Astrocyte (in vitro differentiated cells and primary cell): Measurements from ENCODE around the gene MAN1C1. TPM values are rescaled to one million over a fixed set of nuclear protein-coding genes. Genes with fewer than 3 reads are reported as not detected.

Experiments
- DNase-seq: peaks from one replicate; pipeline ENCODE4 v3.0.0-alpha.2; 2010; ENCODE audit warnings: low read depth
- FAIRE-seq: peaks from 2 replicates; lab custom pipeline; 2011; peaks lifted over from hg19 to GRCh38; lab: Jason Lieb, UNC
- H2AFZ ChIP-seq: 2 replicates; pipeline ENCODE4 v1.6.0; 2012; ENCODE audit warnings: low read depth, low read length, inconsistent platforms
- H3K27ac ChIP-seq: 2 replicates; pipeline ENCODE4 v1.5.1; 2011; ENCODE audit warnings: low read depth, low read length, inconsistent platforms
- H3K27me3 ChIP-seq: 2 replicates; pipeline ENCODE4 v1.6.0; 2011; ENCODE audit warnings: low read length, inconsistent platforms; ENCODE audit not compliant: insufficient read depth
- H3K36me3 ChIP-seq: 2 replicates; pipeline ENCODE4 v1.5.1; 2011; ENCODE audit warnings: low read length, inconsistent platforms; ENCODE audit not compliant: insufficient read depth
- H3K4me1 ChIP-seq: 2 replicates; pipeline ENCODE4 v1.5.1; 2011; ENCODE audit warnings: low read length, inconsistent platforms; ENCODE audit not compliant: insufficient read depth
- H3K4me2 ChIP-seq: 2 replicates; pipeline ENCODE4 v1.6.0; 2012; ENCODE audit warnings: low read length, inconsistent platforms
- H3K4me3 ChIP-seq: 2 replicates; pipeline ENCODE4 v1.5.1; 2011; ENCODE audit warnings: low read depth, mild to moderate bottlenecking, low read length, inconsistent platforms; ENCODE audit not compliant: insufficient read depth
- H3K79me2 ChIP-seq: 2 replicates; pipeline ENCODE4 v1.6.0; 2012; ENCODE audit warnings: mild to moderate bottlenecking, low read length, inconsistent platforms; ENCODE audit not compliant: insufficient read depth
- H3K9ac ChIP-seq: 2 replicates; pipeline ENCODE4 v1.6.0; 2012; ENCODE audit warnings: mild to moderate bottlenecking, low read length, inconsistent platforms
- H3K9me3 ChIP-seq: 2 replicates; pipeline ENCODE4 v1.5.1; 2012; ENCODE audit warnings: low read depth, mild to moderate bottlenecking, low read length, inconsistent platforms; ENCODE audit not compliant: insufficient read depth
- H4K20me1 ChIP-seq: 2 replicates; pipeline ENCODE4 v1.6.0; 2012; ENCODE audit warnings: low read length, inconsistent platforms; ENCODE audit not compliant: insufficient read depth
- H3K27ac Mint-ChIP-seq: one replicate; pipeline ENCODE4 v1.8.0; 2021; ENCODE audit warnings: mild to moderate bottlenecking, mixed read lengths; ENCODE audit not compliant: unreplicated experiment
- H3K27me3 Mint-ChIP-seq: one replicate; pipeline ENCODE4 v1.8.0; 2021; ENCODE audit warnings: low read depth, mixed read lengths; ENCODE audit not compliant: unreplicated experiment
- H3K36me3 Mint-ChIP-seq: one replicate; pipeline ENCODE4 v1.8.0; 2021; ENCODE audit warnings: low read depth, mixed read lengths; ENCODE audit not compliant: unreplicated experiment
- H3K4me1 Mint-ChIP-seq: one replicate; pipeline ENCODE4 v1.8.0; 2021; ENCODE audit warnings: low read depth, mixed read lengths; ENCODE audit not compliant: unreplicated experiment
- H3K4me3 Mint-ChIP-seq: one replicate; pipeline ENCODE4 v1.8.0; 2021; ENCODE audit warnings: mild to moderate bottlenecking, moderate library complexity, mixed read lengths; ENCODE audit not compliant: unreplicated experiment
- H3K9me3 Mint-ChIP-seq: one replicate; pipeline ENCODE4 v1.8.0; 2021; ENCODE audit warnings: mild to moderate bottlenecking, mixed read lengths; ENCODE audit not compliant: unreplicated experiment
- CTCF ChIP-seq: IDR thresholded peaks from 2 replicates; pipeline ENCODE4 v1.5.1; 2011; ENCODE audit warnings: low read depth, mild to moderate bottlenecking, inconsistent platforms, low read length, moderate library complexity; ENCODE audit not compliant: insufficient read depth
- EZH2 ChIP-seq: IDR thresholded peaks from 2 replicates; pipeline ENCODE4 v1.6.1; 2012; ENCODE audit warnings: mild to moderate bottlenecking, low read length, inconsistent platforms; ENCODE audit not compliant: insufficient read depth
- total RNA-seq: library from RNA; stranded (reverse); gene quantifications from 2 replicates; pipeline ENCODE4 v1.2.1, GENCODE V29; 2021

Gene MAN1C1
- total RNA-seq, 1 donor from 2014 or later: 0.86 TPM

- H3K4me1 ChIP-seq: peaks cover 4% of the 10 kb centered on the region
- H3K27ac Mint-ChIP-seq: no peak overlapping the region
- no peak overlapping the region for H2AFZ ChIP-seq
- H3K27ac ChIP-seq: no peak overlapping the region
- H3K79me2 ChIP-seq: peaks cover 34% of the 10 kb centered on the region
- H3K9me3 ChIP-seq: no peaks in the 10 kb centered on the region
- H3K4me1 Mint-ChIP-seq: peaks cover 4% of the 10 kb centered on the region
- peaks cover 21% of the 10 kb centered on the region for H3K36me3 Mint-ChIP-seq
- no peaks in the 10 kb centered on the region for H3K27me3 ChIP-seq
- peaks cover 34% of the 10 kb centered on the region for H4K20me1 ChIP-seq
- no peak overlapping the region for H3K4me3 ChIP-seq
- no peak overlapping the region for H3K4me2 ChIP-seq
- H3K9me3 Mint-ChIP-seq: no peaks in the 10 kb centered on the region
- DNase-seq: no peak
- peaks cover 38% of the 10 kb centered on the region for H3K36me3 ChIP-seq
- H3K27me3 Mint-ChIP-seq: no peaks in the 10 kb centered on the region
- H3K9ac ChIP-seq: no peak overlapping the region
- no peak overlapping the region for H3K4me3 Mint-ChIP-seq
- no peak for FAIRE-seq
- TF ChIP-seq EZH2 (no peak), CTCF (no peak)
These were observed 210.0 kb downstream of the MAN1C1 start for GRCh38 chr1:25826571-25826970.

- no peak overlapping the region for H2AFZ ChIP-seq
- H3K36me3 ChIP-seq: peaks cover 49% of the 10 kb centered on the region
- no peaks in the 10 kb centered on the region for H3K9me3 ChIP-seq
- peaks cover 16% of the 10 kb centered on the region for H3K79me2 ChIP-seq
- H3K4me1 ChIP-seq: no peaks in the 10 kb centered on the region
- H3K27me3 ChIP-seq: no peaks in the 10 kb centered on the region
- no peaks in the 10 kb centered on the region for H3K9me3 Mint-ChIP-seq
- no peak overlapping the region for H3K27ac Mint-ChIP-seq
- H3K9ac ChIP-seq: no peak overlapping the region
- H3K36me3 Mint-ChIP-seq: peaks cover 23% of the 10 kb centered on the region
- DNase-seq (no peak), FAIRE-seq (no peak)
- H4K20me1 ChIP-seq: peaks cover 19% of the 10 kb centered on the region
- no peak overlapping the region for H3K4me3 Mint-ChIP-seq
- TF ChIP-seq EZH2: no peak
- TF ChIP-seq CTCF: no peak
- H3K27ac ChIP-seq: no peak overlapping the region
- H3K4me2 ChIP-seq: no peak overlapping the region
- no peak overlapping the region for H3K4me3 ChIP-seq
- no peaks in the 10 kb centered on the region for H3K27me3 Mint-ChIP-seq
- H3K4me1 Mint-ChIP-seq: no peaks in the 10 kb centered on the region
These were observed 211.9 kb downstream of the MAN1C1 start for GRCh38 chr1:25828491-25828890.

GRCh38 chr1:25829046-25829445, 212.5 kb downstream of the MAN1C1 start:
- no peak for FAIRE-seq
- no peak for TF ChIP-seq CTCF
- no peak for TF ChIP-seq EZH2
- no peak overlapping the region for H2AFZ ChIP-seq
- H3K4me3 ChIP-seq: no peak overlapping the region
- no peak overlapping the region for H3K9ac ChIP-seq
- H3K9me3 Mint-ChIP-seq: no peaks in the 10 kb centered on the region
- peaks cover 54% of the 10 kb centered on the region for H3K36me3 ChIP-seq
- no peak overlapping the region for H3K4me2 ChIP-seq
- no peaks in the 10 kb centered on the region for H3K27me3 ChIP-seq
- no peak overlapping the region for H3K27ac Mint-ChIP-seq
- no peak overlapping the region for H3K27ac ChIP-seq
- H3K9me3 ChIP-seq: no peaks in the 10 kb centered on the region
- H3K36me3 Mint-ChIP-seq: peaks cover 23% of the 10 kb centered on the region
- peaks cover 10% of the 10 kb centered on the region for H3K79me2 ChIP-seq
- no peaks in the 10 kb centered on the region for H3K4me1 Mint-ChIP-seq
- no peaks in the 10 kb centered on the region for H3K27me3 Mint-ChIP-seq
- H3K4me1 ChIP-seq: no peaks in the 10 kb centered on the region
- no peak overlapping the region for H3K4me3 Mint-ChIP-seq
- no peak for DNase-seq
- peaks cover 16% of the 10 kb centered on the region for H4K20me1 ChIP-seq
